Neuronal stem cell (in vitro differentiated cells): Measurements from ENCODE around the gene C2CD2L.

ENCODE experiments used
- DNase-seq: peaks from one replicate; pipeline ENCODE4 v3.0.0-alpha.2; 2013; ENCODE audit warnings: low spot score
- H2AFZ ChIP-seq: one replicate; pipeline ENCODE4 v1.6.1; 2013; ENCODE audit warnings: mild to moderate bottlenecking, low read length, inconsistent platforms
- H2AK5ac ChIP-seq: 2 replicates; pipeline ENCODE4 v1.6.1; 2013; ENCODE audit warnings: low read depth, mild to moderate bottlenecking, inconsistent platforms, low read length, moderate library complexity, mixed read lengths
- H2BK120ac ChIP-seq: 2 replicates; pipeline ENCODE4 v1.6.1; 2013; ENCODE audit warnings: low read depth, mild to moderate bottlenecking, inconsistent platforms, low read length, moderate library complexity, mixed read lengths
- H2BK12ac ChIP-seq: one replicate; pipeline ENCODE4 v1.6.1; 2013; ENCODE audit warnings: low read length, inconsistent platforms
- H2BK15ac ChIP-seq: 2 replicates; pipeline ENCODE4 v1.6.1; 2013; ENCODE audit warnings: mild to moderate bottlenecking, low read length, inconsistent platforms, mixed read lengths
- H2BK5ac ChIP-seq: one replicate; pipeline ENCODE4 v1.6.1; 2013; ENCODE audit warnings: inconsistent platforms, mild to moderate bottlenecking, low read length, moderate library complexity
- H3K14ac ChIP-seq: one replicate; pipeline ENCODE4 v1.6.1; 2013; ENCODE audit warnings: low read length, inconsistent platforms
- H3K18ac ChIP-seq: 2 replicates; pipeline ENCODE4 v1.6.1; 2013; ENCODE audit warnings: low read length, inconsistent platforms
- H3K23ac ChIP-seq: 2 replicates; pipeline ENCODE4 v1.6.1; 2013; ENCODE audit warnings: low read depth, mild to moderate bottlenecking, mixed read lengths, low read length, inconsistent platforms; ENCODE audit not compliant: poor library complexity
- H3K27ac ChIP-seq: replicated peaks from 3 replicates; pipeline ENCODE4 v1.5.1; 2013; ENCODE audit warnings: low read length, inconsistent platforms
- H3K27me3 ChIP-seq, 3 experiments: 2 replicates each; pipeline ENCODE4 v1.6.1; 2013; ENCODE audit warnings: low read length in 3 of 3, mild to moderate bottlenecking in 2 of 3, inconsistent platforms in 1 of 3, low read depth in 1 of 3, mixed read lengths in 1 of 3, moderate library complexity in 1 of 3; ENCODE audit not compliant: control insufficient read depth in 3 of 3, insufficient read depth in 3 of 3
- H3K36me3 ChIP-seq, 2 donors: replicated peaks in 1 of 2; 2 replicates each; pipeline ENCODE4 v1.6.1; 2013; ENCODE audit warnings: low read length in 2 of 2; ENCODE audit not compliant: control insufficient read depth in 2 of 2, insufficient read depth in 2 of 2
- H3K4ac ChIP-seq: 2 replicates; pipeline ENCODE4 v1.6.1; 2013; ENCODE audit warnings: inconsistent platforms, mild to moderate bottlenecking, low read length, moderate library complexity
- H3K4me1 ChIP-seq, 2 donors: 1 replicate in 1 of 2; 2 replicates in 1 of 2; pipeline ENCODE4 v1.6.1; 2013; ENCODE audit warnings: low read length in 2 of 2, low read depth in 1 of 2; ENCODE audit not compliant: control insufficient read depth in 2 of 2, insufficient read depth in 1 of 2
- H3K4me2 ChIP-seq: one replicate; pipeline ENCODE4 v1.6.1; 2013; ENCODE audit warnings: mild to moderate bottlenecking, low read length, inconsistent platforms; ENCODE audit not compliant: insufficient read depth, poor library complexity, severe bottlenecking
- H3K4me3 ChIP-seq, 2 donors: 2 replicates each; pipeline ENCODE4 v1.5.1; 2013; ENCODE audit warnings: low read length in 2 of 2, mild to moderate bottlenecking in 2 of 2, inconsistent platforms in 1 of 2, moderate library complexity in 1 of 2
- H3K79me1 ChIP-seq: one replicate; pipeline ENCODE4 v1.6.1; 2013; ENCODE audit warnings: low read depth, mild to moderate bottlenecking, inconsistent platforms, low read length, moderate library complexity
- H3K9ac ChIP-seq: one replicate; pipeline ENCODE4 v1.6.1; 2013; ENCODE audit warnings: mild to moderate bottlenecking, low read depth, low read length, inconsistent platforms; ENCODE audit not compliant: poor library complexity
- H3K9me3 ChIP-seq, 2 donors: replicated peaks in 1 of 2; 2 replicates each; pipeline versions ENCODE3 to v1.6.1; 2013; ENCODE audit warnings: low read length in 2 of 2, mild to moderate bottlenecking in 2 of 2, inconsistent platforms in 1 of 2, low read depth in 1 of 2, mixed read lengths in 1 of 2, moderate library complexity in 1 of 2; ENCODE audit not compliant: control insufficient read depth in 2 of 2, insufficient read depth in 1 of 2
- H4K8ac ChIP-seq: one replicate; pipeline ENCODE4 v1.6.1; 2013; ENCODE audit warnings: low read depth, mild to moderate bottlenecking, inconsistent platforms, low read length, moderate library complexity
- H4K91ac ChIP-seq: one replicate; pipeline ENCODE4 v1.6.1; 2013; ENCODE audit warnings: low read length, low read depth, mild to moderate bottlenecking, inconsistent platforms; ENCODE audit not compliant: poor library complexity
- whole genome bisulfite sequencing, 2 donors: extraction: QIAGEN DNeasy Blood & Tissue Kit; methylation state at CpG; one replicate each; pipeline ENCODE4 v1.1.7; 2013; ENCODE audit warnings: missing lambda C conversion rate in 2 of 2, mixed read lengths in 1 of 2; ENCODE audit not compliant: insufficient read length in 2 of 2, insufficient replicate concordance in 1 of 2; ENCODE audit errors: extremely low coverage in 2 of 2; 5-methylcytosine and 5-hydroxymethylcytosine counted together

The C2CD2L gene

GRCh38 chr11:119158467-119158866 lies 51.3 kb downstream of the C2CD2L start:
- Histone ChIP-seq H3K4ac (no peak overlapping the region), H3K4me2 (no peak overlapping the region), H4K8ac (no peak overlapping the region), H3K18ac (no peak overlapping the region), H2BK15ac (no peak overlapping the region), H2BK5ac (no peak overlapping the region), H3K36me3 (no peaks in the 10 kb centered on the region), H3K14ac (no peak overlapping the region), H2AFZ (no peak overlapping the region), H3K9me3 (no peaks in the 10 kb centered on the region), H4K91ac (no peak overlapping the region), H3K27me3 (peaks cover 0 to 74% (median 0%) of the 10 kb centered on the region in 3 experiments), H3K4me3 (peak overlapping the region in 1 of 2 donors; percentile 61), H3K23ac (no peak overlapping the region), H3K4me1 (peaks cover 0 to 3% of the 10 kb centered on the region in 2 donors), H2BK120ac (no peak overlapping the region), H3K79me1 (no peaks in the 10 kb centered on the region), H2AK5ac (no peak overlapping the region), H2BK12ac (no peak overlapping the region), H3K9ac (no peak overlapping the region), H3K27ac (no peak overlapping the region)
- no CpG with 5 or more reads among the region's 13 CpGs for WGBS, 2 donors
- no peak for DNase-seq

- Histone ChIP-seq H3K27ac (no peak overlapping the region), H2AFZ (no peak overlapping the region), H2AK5ac (peak overlapping the region; percentile 63), H3K18ac (peak overlapping the region; percentile 2), H3K9ac (no peak overlapping the region), H3K27me3 (peaks cover 0 to 62% (median 0%) of the 10 kb centered on the region in 3 experiments), H2BK15ac (no peak overlapping the region), H2BK120ac (no peak overlapping the region), H3K4me1 (no peaks in the 10 kb centered on the region), H3K23ac (peak overlapping the region; percentile 19), H2BK12ac (no peak overlapping the region), H3K4me2 (no peak overlapping the region), H4K8ac (no peak overlapping the region), H2BK5ac (no peak overlapping the region), H3K9me3 (no peaks in the 10 kb centered on the region), H3K36me3 (no peaks in the 10 kb centered on the region), H3K14ac (no peak overlapping the region), H3K4ac (no peak overlapping the region), H3K4me3 (no peak overlapping the region), H4K91ac (no peak overlapping the region), H3K79me1 (no peaks in the 10 kb centered on the region)
- DNase-seq = no peak
- WGBS, 2 donors = no CpG with 5 or more reads among the region's 9 CpGs
Observed at GRCh38 chr11:119160151-119160550, 53.0 kb downstream of the C2CD2L start.

- H3K79me1 ChIP-seq = no peaks in the 10 kb centered on the region
- no CpG with 5 or more reads among the region's 8 CpGs for WGBS, 2 donors
Observed at GRCh38 chr11:119161871-119162270, 54.7 kb downstream of the C2CD2L start.

GRCh38 chr11:119166368-119167076 lies 59.4 kb downstream of the C2CD2L start:
- H3K4me1 ChIP-seq = peaks cover 0 to 3% of the 10 kb centered on the region in 2 donors
- WGBS, 2 donors = no CpG with 5 or more reads among the region's 8 CpGs

More at GRCh38 chr11:119161871-119162270, 54.7 kb downstream of the C2CD2L start:
- peaks cover 0 to 46% (median 0%) of the 10 kb centered on the region in 3 experiments for H3K27me3 ChIP-seq
- H3K36me3 ChIP-seq = no peaks in the 10 kb centered on the region
- H2BK15ac ChIP-seq = no peak overlapping the region
- H3K18ac ChIP-seq = no peak overlapping the region
- H2AK5ac ChIP-seq = no peak overlapping the region
- no peak overlapping the region for H3K27ac ChIP-seq
- no peaks in the 10 kb centered on the region for H3K9me3 ChIP-seq
- no peak for DNase-seq
- no peak overlapping the region for H2AFZ ChIP-seq
- no peak overlapping the region for H2BK5ac ChIP-seq
- no peak overlapping the region for H2BK120ac ChIP-seq
- no peak overlapping the region for H3K23ac ChIP-seq
- H4K8ac ChIP-seq = no peak overlapping the region
- no peak overlapping the region for H3K4me3 ChIP-seq
- H3K4me1 ChIP-seq = peaks cover 0 to 1% of the 10 kb centered on the region in 2 donors
- H3K4ac ChIP-seq = no peak overlapping the region
- H3K4me2 ChIP-seq = no peak overlapping the region
- H4K91ac ChIP-seq = no peak overlapping the region
- no peak overlapping the region for H2BK12ac ChIP-seq
- no peak overlapping the region for H3K9ac ChIP-seq
- H3K14ac ChIP-seq = no peak overlapping the region

More at GRCh38 chr11:119166368-119167076, 59.4 kb downstream of the C2CD2L start:
- no peak overlapping the region for H3K4me2 ChIP-seq
- H3K14ac ChIP-seq = no peak overlapping the region
- H3K18ac ChIP-seq = no peak overlapping the region
- H2AFZ ChIP-seq = no peak overlapping the region
- H3K9me3 ChIP-seq = no peaks in the 10 kb centered on the region
- no peak overlapping the region for H3K23ac ChIP-seq
- no peak overlapping the region for H2BK15ac ChIP-seq
- no peak overlapping the region for H2AK5ac ChIP-seq
- no peak overlapping the region for H2BK120ac ChIP-seq
- no peak overlapping the region for H2BK5ac ChIP-seq
- DNase-seq = no peak
- no peak overlapping the region for H4K91ac ChIP-seq
- H3K9ac ChIP-seq = no peak overlapping the region
- H3K36me3 ChIP-seq = no peaks in the 10 kb centered on the region
- no peak overlapping the region for H3K4ac ChIP-seq
- no peak overlapping the region for H3K4me3 ChIP-seq
- H3K27ac ChIP-seq = no peak overlapping the region
- no peak overlapping the region for H2BK12ac ChIP-seq
- peaks cover 2% of the 10 kb centered on the region for H3K79me1 ChIP-seq
- no peak overlapping the region for H4K8ac ChIP-seq
- H3K27me3 ChIP-seq = peaks cover 0 to 44% (median 0%) of the 10 kb centered on the region in 3 experiments
